ENCODE data around the gene SUPT3H.

Gene SUPT3H

DNA sequence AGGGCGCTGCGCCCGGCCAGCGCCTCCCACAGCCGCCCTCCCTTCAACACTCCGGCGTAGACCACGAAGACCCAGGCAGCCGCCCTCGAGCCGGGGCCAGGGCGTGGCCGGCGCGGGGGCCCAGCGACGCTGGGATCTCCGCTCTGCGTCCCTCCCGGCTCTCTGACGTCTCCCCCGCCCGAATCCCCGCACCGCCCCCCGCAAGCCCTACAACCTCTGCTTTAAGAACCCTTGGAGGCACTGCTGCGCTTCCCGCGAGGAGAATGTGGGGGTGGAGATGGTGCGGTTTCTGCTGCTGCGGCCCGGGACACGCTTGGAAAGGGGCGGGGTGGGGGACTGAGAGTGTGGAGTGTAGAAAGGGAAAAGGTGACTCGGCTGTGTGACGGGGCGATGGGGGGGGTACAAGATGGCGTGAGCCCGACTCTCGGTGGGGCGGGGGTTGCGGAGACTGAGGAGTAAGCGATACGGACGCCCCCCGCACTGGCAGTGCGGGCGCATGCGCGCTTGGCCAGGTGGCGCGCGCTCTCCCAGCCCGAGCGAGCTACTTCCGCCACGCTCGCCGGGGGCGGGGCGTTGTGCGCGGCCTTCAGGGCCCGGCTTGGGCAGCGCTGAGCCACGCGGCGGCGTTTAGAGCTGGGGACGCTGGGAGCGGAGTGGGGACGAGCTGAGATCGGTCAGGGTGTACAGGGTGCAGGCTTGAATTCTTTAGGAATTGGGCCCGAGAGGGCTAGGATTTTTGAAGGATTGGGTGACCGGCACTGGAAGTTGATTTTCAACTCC, at the start of gene SUPT3H:
SUPT3H (minus strand) TSS at position 381 of the 780 bp plus-strand sequence.
- TF ChIP-seq, protein P1, sequence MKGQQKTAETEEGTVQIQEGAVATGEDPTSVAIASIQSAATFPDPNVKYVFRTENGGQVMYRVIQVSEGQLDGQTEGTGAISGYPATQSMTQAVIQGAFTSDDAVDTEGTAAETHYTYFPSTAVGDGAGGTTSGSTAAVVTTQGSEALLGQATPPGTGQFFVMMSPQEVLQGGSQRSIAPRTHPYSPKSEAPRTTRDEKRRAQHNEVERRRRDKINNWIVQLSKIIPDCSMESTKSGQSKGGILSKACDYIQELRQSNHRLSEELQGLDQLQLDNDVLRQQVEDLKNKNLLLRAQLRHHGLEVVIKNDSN (IDR thresholded peaks at IDR 0.05) = peak; percentile 59
- no peak for TF ChIP-seq EP300 (IDR thresholded peaks at IDR 0.05; ENCODE audit: borderline replicate concordance)
- TF ChIP-seq TEAD4 (IDR thresholded peaks at IDR 0.05) = no peak
- peak; percentile 85 for TF ChIP-seq YY1 (IDR thresholded peaks at IDR 0.05; ENCODE audit: low read depth)
- TF ChIP-seq CEBPB (IDR thresholded peaks at IDR 0.05) = no peak
- no peak for TF ChIP-seq EGR1 (IDR thresholded peaks at IDR 0.05)
- TF ChIP-seq, protein P2, sequence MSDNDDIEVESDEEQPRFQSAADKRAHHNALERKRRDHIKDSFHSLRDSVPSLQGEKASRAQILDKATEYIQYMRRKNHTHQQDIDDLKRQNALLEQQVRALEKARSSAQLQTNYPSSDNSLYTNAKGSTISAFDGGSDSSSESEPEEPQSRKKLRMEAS (IDR thresholded peaks at IDR 0.05) = peak; percentile 94
- TF ChIP-seq, protein P3, sequence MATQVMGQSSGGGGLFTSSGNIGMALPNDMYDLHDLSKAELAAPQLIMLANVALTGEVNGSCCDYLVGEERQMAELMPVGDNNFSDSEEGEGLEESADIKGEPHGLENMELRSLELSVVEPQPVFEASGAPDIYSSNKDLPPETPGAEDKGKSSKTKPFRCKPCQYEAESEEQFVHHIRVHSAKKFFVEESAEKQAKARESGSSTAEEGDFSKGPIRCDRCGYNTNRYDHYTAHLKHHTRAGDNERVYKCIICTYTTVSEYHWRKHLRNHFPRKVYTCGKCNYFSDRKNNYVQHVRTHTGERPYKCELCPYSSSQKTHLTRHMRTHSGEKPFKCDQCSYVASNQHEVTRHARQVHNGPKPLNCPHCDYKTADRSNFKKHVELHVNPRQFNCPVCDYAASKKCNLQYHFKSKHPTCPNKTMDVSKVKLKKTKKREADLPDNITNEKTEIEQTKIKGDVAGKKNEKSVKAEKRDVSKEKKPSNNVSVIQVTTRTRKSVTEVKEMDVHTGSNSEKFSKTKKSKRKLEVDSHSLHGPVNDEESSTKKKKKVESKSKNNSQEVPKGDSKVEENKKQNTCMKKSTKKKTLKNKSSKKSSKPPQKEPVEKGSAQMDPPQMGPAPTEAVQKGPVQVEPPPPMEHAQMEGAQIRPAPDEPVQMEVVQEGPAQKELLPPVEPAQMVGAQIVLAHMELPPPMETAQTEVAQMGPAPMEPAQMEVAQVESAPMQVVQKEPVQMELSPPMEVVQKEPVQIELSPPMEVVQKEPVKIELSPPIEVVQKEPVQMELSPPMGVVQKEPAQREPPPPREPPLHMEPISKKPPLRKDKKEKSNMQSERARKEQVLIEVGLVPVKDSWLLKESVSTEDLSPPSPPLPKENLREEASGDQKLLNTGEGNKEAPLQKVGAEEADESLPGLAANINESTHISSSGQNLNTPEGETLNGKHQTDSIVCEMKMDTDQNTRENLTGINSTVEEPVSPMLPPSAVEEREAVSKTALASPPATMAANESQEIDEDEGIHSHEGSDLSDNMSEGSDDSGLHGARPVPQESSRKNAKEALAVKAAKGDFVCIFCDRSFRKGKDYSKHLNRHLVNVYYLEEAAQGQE (IDR thresholded peaks at IDR 0.05; ENCODE audit: low read depth) = no peak
- TF ChIP-seq TAF1 (IDR thresholded peaks at IDR 0.05; ENCODE audit: low read depth) = peak; percentile 63
- no peak for TF ChIP-seq NFIC (IDR thresholded peaks at IDR 0.05)
- TF ChIP-seq RAD21 (IDR thresholded peaks at IDR 0.05; ENCODE audit: low read depth) = peak; percentile 26; the same call in 1 of the 2 replicates
- TF ChIP-seq TCF12 (IDR thresholded peaks at IDR 0.05; ENCODE audit: low read depth) = peak; percentile 23; the same call in 1 of the 2 replicates
- peak; percentile 41; the same call in 1 of the 2 replicates for TF ChIP-seq ZBTB7A (IDR thresholded peaks at IDR 0.05; ENCODE audit: low read depth)
- TF ChIP-seq CREB1 (IDR thresholded peaks at IDR 0.05; ENCODE audit: low read depth) = no peak
- no peak for TF ChIP-seq FOXM1 (IDR thresholded peaks at IDR 0.05; ENCODE audit: borderline replicate concordance, low read depth)

DNA sequence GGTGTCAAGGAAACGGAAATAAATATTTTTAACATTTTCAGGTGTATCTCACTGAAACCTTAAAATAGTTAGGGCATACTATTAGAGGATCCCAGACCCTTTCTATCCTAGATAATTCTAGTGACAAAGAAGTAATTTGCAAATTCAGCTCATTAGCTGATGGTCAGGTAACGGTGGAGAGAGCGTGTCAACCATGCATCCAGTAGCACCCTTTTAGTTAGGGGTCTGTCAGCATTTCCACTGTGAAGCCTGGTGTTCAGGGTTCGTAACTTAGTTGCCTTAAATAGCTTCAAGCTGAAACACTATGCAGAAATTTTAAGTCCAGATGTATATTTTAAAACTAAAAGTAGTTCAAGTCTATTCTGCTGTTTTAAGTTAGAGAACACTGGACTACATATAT, 48.5 kb upstream of the SUPT3H start:
- TF ChIP-seq EGR1 (IDR thresholded peaks at IDR 0.05) = no peak
- no peak for TF ChIP-seq CREB1 (IDR thresholded peaks at IDR 0.05; ENCODE audit: low read depth)
- TF ChIP-seq CEBPB (IDR thresholded peaks at IDR 0.05) = no peak
- TF ChIP-seq FOXM1 (IDR thresholded peaks at IDR 0.05; ENCODE audit: borderline replicate concordance, low read depth) = no peak
- no peak for TF ChIP-seq EP300 (IDR thresholded peaks at IDR 0.05; ENCODE audit: borderline replicate concordance)
- TF ChIP-seq TCF12 (IDR thresholded peaks at IDR 0.05; ENCODE audit: low read depth) = no peak
- TF ChIP-seq, protein P3 (IDR thresholded peaks at IDR 0.05; ENCODE audit: low read depth) = no peak
- TF ChIP-seq, protein P1 (IDR thresholded peaks at IDR 0.05) = no peak
- TF ChIP-seq RAD21 (IDR thresholded peaks at IDR 0.05; ENCODE audit: low read depth) = no peak
- TF ChIP-seq TEAD4 (IDR thresholded peaks at IDR 0.05) = no peak
- no peak for TF ChIP-seq NFIC (IDR thresholded peaks at IDR 0.05)
- no peak for TF ChIP-seq TAF1 (IDR thresholded peaks at IDR 0.05; ENCODE audit: low read depth)
- no peak for TF ChIP-seq ZBTB7A (IDR thresholded peaks at IDR 0.05; ENCODE audit: low read depth)
- no peak for TF ChIP-seq YY1 (IDR thresholded peaks at IDR 0.05; ENCODE audit: low read depth)
- TF ChIP-seq, protein P2 (IDR thresholded peaks at IDR 0.05) = no peak

DNA sequence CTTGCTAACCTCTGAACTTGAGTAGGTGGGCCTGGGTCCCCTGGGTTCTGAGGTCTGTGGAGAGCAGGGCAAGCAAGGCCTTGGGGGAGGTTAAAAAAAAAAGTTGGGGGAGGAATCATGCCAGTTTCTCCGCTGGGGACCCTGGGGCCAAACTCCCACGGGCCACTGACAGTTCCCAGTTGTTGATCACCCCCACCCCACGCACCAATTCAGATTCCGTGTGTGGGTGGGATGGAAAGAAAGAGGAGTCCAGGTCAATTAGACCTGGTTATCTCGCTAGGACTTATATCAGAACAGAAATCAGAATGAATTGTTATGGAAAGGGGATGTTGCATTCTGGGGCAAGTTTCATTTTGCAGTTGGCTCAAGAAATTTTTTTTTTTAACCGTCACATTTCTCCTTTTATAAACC, 46.7 kb upstream of the SUPT3H start:
- TF ChIP-seq CREB1 (IDR thresholded peaks at IDR 0.05; ENCODE audit: low read depth) = no peak
- TF ChIP-seq, protein P3 (IDR thresholded peaks at IDR 0.05; ENCODE audit: low read depth) = no peak
- TF ChIP-seq YY1 (IDR thresholded peaks at IDR 0.05; ENCODE audit: low read depth) = no peak

DNA sequence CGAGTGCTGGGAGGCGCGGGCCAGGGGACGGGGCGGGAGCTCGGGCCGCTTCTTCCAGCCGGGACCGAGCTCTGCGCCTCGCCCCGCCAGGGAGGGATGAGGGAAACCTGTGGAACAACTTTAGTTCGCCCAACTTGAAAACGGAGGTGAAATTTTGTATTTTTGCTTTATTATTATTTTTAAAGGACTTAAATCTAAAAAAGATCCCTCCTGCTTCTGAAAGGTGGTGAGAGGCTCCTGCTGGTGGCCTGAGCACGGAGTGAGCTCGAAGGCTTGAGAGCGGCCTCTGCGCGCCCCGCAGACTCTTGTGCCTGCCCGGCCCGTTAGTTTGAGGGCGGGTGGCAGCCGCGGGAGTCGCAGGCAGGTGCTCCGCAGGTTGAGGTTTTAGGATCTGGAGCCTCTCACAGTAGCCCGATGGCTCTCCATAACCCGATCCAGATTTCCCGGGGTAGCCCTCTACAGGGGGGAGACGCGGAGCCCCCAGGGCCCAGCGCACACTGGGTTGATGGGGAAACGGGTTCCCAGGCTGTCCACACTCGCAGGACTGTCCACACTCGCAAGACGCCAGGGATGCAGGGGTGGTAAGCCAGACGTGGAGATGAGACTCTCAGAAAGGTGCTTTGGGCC, 46.2 kb upstream of the SUPT3H start:
- TF ChIP-seq NFIC (IDR thresholded peaks at IDR 0.05) = no peak
- TF ChIP-seq, protein P1 (IDR thresholded peaks at IDR 0.05) = no peak
- TF ChIP-seq CEBPB (IDR thresholded peaks at IDR 0.05) = no peak
- no peak for TF ChIP-seq FOXM1 (IDR thresholded peaks at IDR 0.05; ENCODE audit: borderline replicate concordance, low read depth)
